ENCODE results near the gene LRRTM4. TPM values are rescaled to one million over a fixed set of nuclear protein-coding genes. Genes with fewer than 3 reads are reported as not detected.
"Not testable (repeated sequence)": the region's sequence is repeated elsewhere in the genome, so short reads cannot be mapped to it uniquely, and the experiment has no call there.

The LRRTM4 gene
- total RNA-seq, 1 donor from 2014 or later = 4.6 TPM

GRCh38 chr2:76749858-76750257 is 772.3 kb downstream of the LRRTM4 start:
- DNase-seq (ENCODE audit: low spot score) = no peak

GRCh38 chr2:76748581-76749296 is 773.4 kb downstream of the LRRTM4 start:
- no peak for DNase-seq (ENCODE audit: low spot score)

- no peak for DNase-seq (ENCODE audit: low spot score)
Measured at GRCh38 chr2:76745605-76746004, 776.6 kb downstream of the LRRTM4 start.

GRCh38 chr2:76737607-76738006 is 784.6 kb downstream of the LRRTM4 start:
- DNase-seq (ENCODE audit: low spot score) = no peak

- no peak for DNase-seq (ENCODE audit: low spot score)
Measured at GRCh38 chr2:76733736-76734135, 788.4 kb downstream of the LRRTM4 start.

- DNase-seq (ENCODE audit: low spot score) = no peak
Measured at GRCh38 chr2:76731157-76731556, 791.0 kb downstream of the LRRTM4 start.

GRCh38 chr2:76730021-76730420 is 792.2 kb downstream of the LRRTM4 start:
- no peak for DNase-seq (ENCODE audit: low spot score)

- DNase-seq (ENCODE audit: low spot score) = no peak
Measured at GRCh38 chr2:76721226-76721625, 801.0 kb downstream of the LRRTM4 start.

- DNase-seq (ENCODE audit: low spot score) = no peak
Measured at GRCh38 chr2:76713312-76713711, 808.9 kb downstream of the LRRTM4 start.

- no peak for DNase-seq (ENCODE audit: low spot score)
Measured at GRCh38 chr2:76711490-76711889, 810.7 kb downstream of the LRRTM4 start.

- no peak for DNase-seq (ENCODE audit: low spot score)
Measured at GRCh38 chr2:76700894-76701293, 821.3 kb downstream of the LRRTM4 start.

GRCh38 chr2:76697998-76698713 is 824.0 kb downstream of the LRRTM4 start:
- not testable (repeated sequence) for DNase-seq (ENCODE audit: low spot score)

All from umbilical cord (tissue), 2 donors.